GM12874 (cell line): Measurements from ENCODE around the gene CEP104.

ENCODE experiments used
- TF ChIP-seq, protein P1 (sequence below): IDR thresholded peaks from 2 replicates; pipeline ENCODE4 v1.5.1; 2011; ENCODE audit warnings: low read depth, mild to moderate bottlenecking, control low read depth, low read length, moderate library complexity; ENCODE audit not compliant: insufficient read depth

Gene CEP104

GRCh38 chr1:3864884-3865283 is 7.9 kb upstream of the CEP104 start:
- TF ChIP-seq, protein P1, sequence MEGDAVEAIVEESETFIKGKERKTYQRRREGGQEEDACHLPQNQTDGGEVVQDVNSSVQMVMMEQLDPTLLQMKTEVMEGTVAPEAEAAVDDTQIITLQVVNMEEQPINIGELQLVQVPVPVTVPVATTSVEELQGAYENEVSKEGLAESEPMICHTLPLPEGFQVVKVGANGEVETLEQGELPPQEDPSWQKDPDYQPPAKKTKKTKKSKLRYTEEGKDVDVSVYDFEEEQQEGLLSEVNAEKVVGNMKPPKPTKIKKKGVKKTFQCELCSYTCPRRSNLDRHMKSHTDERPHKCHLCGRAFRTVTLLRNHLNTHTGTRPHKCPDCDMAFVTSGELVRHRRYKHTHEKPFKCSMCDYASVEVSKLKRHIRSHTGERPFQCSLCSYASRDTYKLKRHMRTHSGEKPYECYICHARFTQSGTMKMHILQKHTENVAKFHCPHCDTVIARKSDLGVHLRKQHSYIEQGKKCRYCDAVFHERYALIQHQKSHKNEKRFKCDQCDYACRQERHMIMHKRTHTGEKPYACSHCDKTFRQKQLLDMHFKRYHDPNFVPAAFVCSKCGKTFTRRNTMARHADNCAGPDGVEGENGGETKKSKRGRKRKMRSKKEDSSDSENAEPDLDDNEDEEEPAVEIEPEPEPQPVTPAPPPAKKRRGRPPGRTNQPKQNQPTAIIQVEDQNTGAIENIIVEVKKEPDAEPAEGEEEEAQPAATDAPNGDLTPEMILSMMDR, result no peak

- TF ChIP-seq, protein P1, result no peak
Measured at GRCh38 chr1:3863231-3863935, 6.4 kb upstream of the CEP104 start.

DNA sequence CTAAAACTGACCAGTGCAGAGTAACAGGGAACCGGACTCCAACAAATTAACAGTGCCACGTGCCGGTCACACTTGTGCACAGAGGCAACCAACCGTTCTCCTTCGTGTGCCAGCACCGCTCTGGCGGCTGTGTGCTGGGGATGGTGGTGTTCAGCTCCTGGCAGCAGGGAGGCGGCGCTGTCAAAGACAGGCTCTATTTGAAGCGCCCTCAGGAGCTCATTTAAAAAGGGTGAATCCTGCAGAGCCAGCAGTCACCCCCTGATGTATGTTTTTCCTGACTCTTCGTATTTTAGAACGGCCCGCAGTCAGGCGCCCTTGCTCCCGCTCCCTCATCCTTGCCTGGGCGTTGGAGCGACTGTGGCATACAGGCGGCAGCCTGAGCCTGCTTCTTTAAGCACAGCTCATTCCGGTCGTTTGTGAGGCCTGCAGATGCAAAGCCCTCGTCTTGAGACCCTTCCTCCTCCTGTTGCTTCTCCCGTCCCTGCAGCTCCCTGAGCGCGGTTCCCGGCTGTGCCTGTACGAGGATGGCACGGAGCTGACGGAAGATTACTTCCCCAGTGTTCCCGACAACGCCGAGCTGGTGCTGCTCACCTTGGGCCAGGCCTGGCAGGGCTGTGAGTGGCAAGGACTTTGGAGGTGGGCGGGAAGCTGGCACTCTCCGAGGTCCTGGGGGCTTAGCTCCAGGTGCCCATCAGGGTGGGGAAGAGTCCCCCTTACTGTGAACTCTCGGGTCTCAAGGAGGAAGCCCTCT is 1.4 kb upstream of the CEP104 start:
- TF ChIP-seq, protein P1, result no peak

GRCh38 chr1:3857791-3858129 is 749 bp upstream of the CEP104 start:
- TF ChIP-seq, protein P1, result no peak

DNA sequence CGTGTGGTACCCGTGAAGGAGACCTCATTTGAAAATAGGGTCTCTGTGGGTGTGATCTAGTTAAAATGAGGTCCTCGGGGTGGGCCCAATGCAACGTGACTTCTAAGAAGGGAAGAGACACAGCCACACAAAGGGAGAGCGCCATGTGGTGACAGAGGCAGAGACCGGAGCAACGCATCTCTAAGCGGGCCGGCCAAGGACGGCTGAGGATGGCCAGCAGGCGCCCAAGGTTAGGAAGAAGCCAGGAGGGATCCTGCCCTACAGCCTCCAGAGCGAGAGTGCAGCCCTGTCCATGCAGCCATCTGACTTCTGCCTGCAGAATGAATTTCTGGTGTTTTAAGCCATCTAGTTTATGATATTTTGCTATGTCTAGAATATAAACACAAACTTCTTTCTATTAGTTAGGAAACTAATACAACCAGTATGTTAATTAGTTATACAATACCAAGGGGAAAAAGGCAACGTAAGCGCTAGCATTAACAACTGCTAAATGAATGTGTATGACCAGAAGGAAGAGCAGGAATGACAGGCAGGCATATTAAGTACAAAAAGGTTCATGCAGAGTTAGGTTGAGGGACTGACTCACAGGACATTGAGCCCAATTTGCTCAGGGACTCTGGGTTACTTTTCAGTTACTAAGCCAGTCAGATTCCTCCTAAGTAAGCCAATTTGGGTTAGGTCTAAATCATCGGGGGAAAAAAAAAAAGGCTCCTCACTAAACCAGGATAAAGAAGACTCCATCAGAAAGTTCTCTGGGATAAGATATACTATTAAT is 4.1 kb downstream of the CEP104 start:
- TF ChIP-seq, protein P1, result no peak

DNA sequence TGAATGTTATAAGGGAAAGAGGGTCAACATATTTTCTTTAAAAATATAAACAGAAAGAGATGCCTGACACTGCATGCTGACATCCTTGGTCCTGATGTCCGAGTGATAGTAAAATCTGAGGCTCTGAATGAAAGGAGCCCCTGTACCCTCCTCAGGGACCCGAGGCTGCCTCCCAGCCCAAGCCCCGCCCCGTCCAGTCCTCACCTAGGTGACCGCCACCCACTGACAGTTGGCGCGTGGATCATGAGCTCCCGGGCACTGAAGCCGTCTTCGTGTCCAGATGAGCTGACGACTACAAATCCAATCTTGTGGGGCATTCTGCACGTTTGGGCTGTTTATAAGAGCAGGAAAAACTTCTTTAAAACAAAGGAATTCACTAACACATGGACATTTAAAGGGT is 4.9 kb downstream of the CEP104 start:
- TF ChIP-seq, protein P1, result no peak

DNA sequence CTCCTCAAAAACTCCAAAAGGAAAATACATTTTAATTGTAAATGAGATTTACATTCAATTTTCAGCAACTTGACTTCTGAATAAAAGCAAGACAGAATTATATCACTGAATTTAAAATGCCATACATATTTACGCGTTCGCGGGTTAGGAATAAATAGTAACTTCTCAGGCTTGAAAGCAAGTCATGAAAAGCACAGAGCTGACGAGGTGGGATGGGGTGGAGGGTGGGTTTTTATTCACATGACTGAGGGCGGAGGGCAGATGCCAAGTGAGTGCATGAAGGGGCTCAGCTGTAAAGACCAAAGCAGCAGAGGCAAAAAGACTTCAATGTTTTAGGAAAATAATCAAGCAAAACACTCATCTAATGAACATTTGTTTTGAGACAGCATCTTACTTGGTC is 5.7 kb downstream of the CEP104 start:
- TF ChIP-seq, protein P1, result no peak
